SK-N-SH treated with all-trans-retinoic acid at 6 μM for 48 hours (cell line): ENCODE results near the gene DCUN1D2.

Source experiments
- ATAC-seq: fragments of 200-7000 bp; cut with Tn5 transposase; 3 replicates; pipeline ENCODE4 v1.9.1; 2020; ENCODE audit warnings: mild to moderate bottlenecking, moderate library complexity
- ARNTL ChIP-seq: fragments of 450-650 bp; formaldehyde crosslinking; IDR thresholded peaks from 2 replicates; pipeline ENCODE4 v1.5.0; 2020; ENCODE audit warnings: low read depth, mild to moderate bottlenecking, moderate library complexity, borderline replicate concordance
- BACH2 ChIP-seq: fragments of 250-450 bp; sonication (Bioruptor Pico); IDR thresholded peaks from 2 replicates; pipeline ENCODE4 v1.9.0; 2021; ENCODE audit warnings: mild to moderate bottlenecking, borderline replicate concordance
- CREB5 ChIP-seq: fragments of 250-450 bp; sonication (Bioruptor Pico); IDR thresholded peaks from 2 replicates; pipeline ENCODE4 v1.5.1; 2020; ENCODE audit warnings: low read depth, mild to moderate bottlenecking, moderate library complexity
- CSRNP3 ChIP-seq: fragments of 250-450 bp; sonication (Bioruptor Pico); IDR thresholded peaks from 2 replicates; pipeline ENCODE4 v1.5.1; 2021; ENCODE audit warnings: mild to moderate bottlenecking, moderate library complexity
- ESRRG ChIP-seq: fragments of 250-450 bp; sonication (Bioruptor Pico); IDR thresholded peaks from 2 replicates; pipeline ENCODE4 v1.6.1; 2021; ENCODE audit warnings: mild to moderate bottlenecking
- GLIS3 ChIP-seq: fragments of 250-450 bp; sonication (Bioruptor Pico); IDR thresholded peaks from 2 replicates; pipeline ENCODE4 v1.5.0; 2020; ENCODE audit warnings: mild to moderate bottlenecking, moderate library complexity
- ISL1 ChIP-seq: fragments of 250-450 bp; sonication (Bioruptor Pico); IDR thresholded peaks from 2 replicates; pipeline ENCODE4 v2.1.2; 2022; ENCODE audit warnings: mild to moderate bottlenecking, moderate library complexity
- PPARA ChIP-seq: fragments of 250-450 bp; sonication (Bioruptor Pico); IDR thresholded peaks from 2 replicates; pipeline ENCODE4 v1.5.0; 2020; ENCODE audit warnings: mild to moderate bottlenecking, borderline replicate concordance
- RARB ChIP-seq: fragments of 250-450 bp; sonication (Bioruptor Pico); IDR thresholded peaks from 2 replicates; pipeline ENCODE4 v1.8.0; 2021; ENCODE audit warnings: mild to moderate bottlenecking, moderate library complexity
- SNAI2 ChIP-seq: fragments of 250-450 bp; sonication (Bioruptor Pico); IDR thresholded peaks from 2 replicates; pipeline ENCODE4 v1.5.0; 2020; ENCODE audit warnings: mild to moderate bottlenecking, moderate library complexity
- TCF4 ChIP-seq: fragments of 250-450 bp; sonication (Bioruptor Pico); IDR thresholded peaks from 2 replicates; pipeline ENCODE4 v1.8.0; 2021; ENCODE audit warnings: mild to moderate bottlenecking, moderate library complexity, borderline replicate concordance
- TOX ChIP-seq: fragments of 250-450 bp; sonication (Bioruptor Pico); IDR thresholded peaks from 2 replicates; pipeline ENCODE4 v1.8.0; 2021; ENCODE audit warnings: mild to moderate bottlenecking, moderate library complexity, borderline replicate concordance
- TSHZ2 ChIP-seq: fragments of 250-450 bp; sonication (Bioruptor Pico); IDR thresholded peaks from 2 replicates; pipeline ENCODE4 v1.5.0; 2020; ENCODE audit warnings: mild to moderate bottlenecking, moderate library complexity
- ZC3H10 ChIP-seq: fragments of 250-450 bp; sonication (Bioruptor Pico); IDR thresholded peaks from 2 replicates; pipeline ENCODE4 v1.5.1; 2021; ENCODE audit warnings: mild to moderate bottlenecking, moderate library complexity
- ZFP3 ChIP-seq: fragments of 250-450 bp; sonication (Bioruptor Pico); IDR thresholded peaks from 2 replicates; pipeline ENCODE4 v1.5.0; 2020; ENCODE audit warnings: mild to moderate bottlenecking, moderate library complexity
- ZFP30 ChIP-seq: fragments of 450-650 bp; formaldehyde crosslinking; IDR thresholded peaks from 2 replicates; pipeline ENCODE4 v1.5.0; 2022; ENCODE audit warnings: mild to moderate bottlenecking, moderate library complexity
- ZNF8 ChIP-seq: fragments of 450-650 bp; formaldehyde crosslinking; IDR thresholded peaks from 2 replicates; pipeline ENCODE4 v1.5.0; 2020; ENCODE audit warnings: mild to moderate bottlenecking, moderate library complexity
- TF ChIP-seq, protein P1 (sequence below): fragments of 250-450 bp; sonication (Bioruptor Pico); IDR thresholded peaks from 2 replicates; pipeline ENCODE4 v1.8.0; 2020; ENCODE audit warnings: mild to moderate bottlenecking, moderate library complexity, borderline replicate concordance

Gene DCUN1D2

GRCh38 chr13:113479179-113479578, 11.3 kb downstream of the DCUN1D2 start:
- no peak for TF ChIP-seq RARB (CRISPR knock-in tag)
- no peak for ATAC-seq

DNA sequence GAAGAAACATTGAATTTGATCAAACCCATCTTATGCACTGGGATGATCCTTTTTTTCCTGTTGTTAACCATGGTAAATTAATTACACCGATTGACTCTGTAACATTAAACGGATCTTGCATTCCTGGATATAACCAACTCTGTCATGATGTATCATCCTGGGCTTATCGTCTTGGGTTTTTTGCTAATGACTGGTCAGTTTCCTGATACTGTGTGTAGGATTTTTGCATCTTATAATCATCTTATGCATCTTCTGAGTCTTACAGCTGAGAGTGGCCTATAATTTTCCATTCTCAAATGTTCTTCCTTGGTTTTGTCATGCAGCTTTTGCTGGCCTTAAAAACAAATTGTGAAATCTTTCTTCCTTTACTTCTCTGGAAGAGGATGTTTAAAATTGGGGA, 12.8 kb downstream of the DCUN1D2 start:
- TF ChIP-seq, protein P1, sequence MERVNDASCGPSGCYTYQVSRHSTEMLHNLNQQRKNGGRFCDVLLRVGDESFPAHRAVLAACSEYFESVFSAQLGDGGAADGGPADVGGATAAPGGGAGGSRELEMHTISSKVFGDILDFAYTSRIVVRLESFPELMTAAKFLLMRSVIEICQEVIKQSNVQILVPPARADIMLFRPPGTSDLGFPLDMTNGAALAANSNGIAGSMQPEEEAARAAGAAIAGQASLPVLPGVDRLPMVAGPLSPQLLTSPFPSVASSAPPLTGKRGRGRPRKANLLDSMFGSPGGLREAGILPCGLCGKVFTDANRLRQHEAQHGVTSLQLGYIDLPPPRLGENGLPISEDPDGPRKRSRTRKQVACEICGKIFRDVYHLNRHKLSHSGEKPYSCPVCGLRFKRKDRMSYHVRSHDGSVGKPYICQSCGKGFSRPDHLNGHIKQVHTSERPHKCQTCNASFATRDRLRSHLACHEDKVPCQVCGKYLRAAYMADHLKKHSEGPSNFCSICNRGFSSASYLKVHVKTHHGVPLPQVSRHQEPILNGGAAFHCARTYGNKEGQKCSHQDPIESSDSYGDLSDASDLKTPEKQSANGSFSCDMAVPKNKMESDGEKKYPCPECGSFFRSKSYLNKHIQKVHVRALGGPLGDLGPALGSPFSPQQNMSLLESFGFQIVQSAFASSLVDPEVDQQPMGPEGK (CRISPR knock-in tag): no peak
- no peak for TF ChIP-seq TCF4 (CRISPR knock-in tag)
- TF ChIP-seq ZFP3 (CRISPR knock-in tag): no peak
- no peak for TF ChIP-seq TSHZ2 (CRISPR knock-in tag)
- TF ChIP-seq ESRRG (CRISPR knock-in tag): no peak
- no peak for TF ChIP-seq TOX (CRISPR knock-in tag)
- no peak for TF ChIP-seq ZFP30 (CRISPR knock-in tag)
- no peak for TF ChIP-seq PPARA (CRISPR knock-in tag)
- TF ChIP-seq GLIS3 (CRISPR knock-in tag): no peak
- TF ChIP-seq SNAI2 (CRISPR knock-in tag): no peak
- TF ChIP-seq ARNTL (CRISPR knock-in tag): no peak
- no peak for ATAC-seq

GRCh38 chr13:113476811-113477210, 13.7 kb downstream of the DCUN1D2 start:
- no peak for ATAC-seq
- TF ChIP-seq TCF4 (CRISPR knock-in tag) (no peak), TSHZ2 (CRISPR knock-in tag) (no peak), ISL1 (CRISPR knock-in tag) (no peak), CSRNP3 (no peak), ARNTL (CRISPR knock-in tag) (no peak), SNAI2 (CRISPR knock-in tag) (no peak)

- no peak for ATAC-seq
- TF ChIP-seq SNAI2 (CRISPR knock-in tag) (no peak), ZNF8 (CRISPR knock-in tag) (no peak), TOX (CRISPR knock-in tag) (no peak), ZC3H10 (CRISPR knock-in tag) (no peak), ESRRG (CRISPR knock-in tag) (no peak), ISL1 (CRISPR knock-in tag) (no peak), CSRNP3 (no peak), BACH2 (CRISPR knock-in tag) (no peak), ZFP30 (CRISPR knock-in tag) (no peak), TSHZ2 (CRISPR knock-in tag) (no peak), CREB5 (CRISPR knock-in tag) (no peak)
- TF ChIP-seq, protein P1 (CRISPR knock-in tag): no peak
These were observed 14.6 kb downstream of the DCUN1D2 start for GRCh38 chr13:113475911-113476310.
